Omental fat pad (tissue), 4 donors: ENCODE results near the gene GPRIN3. TPM values are rescaled to one million over a fixed set of nuclear protein-coding genes. Genes with fewer than 3 reads are reported as not detected.

Experiments
- ATAC-seq: fragments of 150-250 bp; one replicate; pipeline ENCODE4 v1.9.1; 2016; ENCODE audit warnings: mild to moderate bottlenecking, moderate library complexity; ENCODE audit not compliant: low FRiP score
- DNase-seq: peaks from one replicate; pipeline ENCODE4 v3.0.0-alpha.2; 2019; ENCODE audit warnings: low spot score
- CTCF ChIP-seq, 3 donors: fragments of 450-650 bp; IDR thresholded peaks; one replicate each; pipeline ENCODE4 v1.5.1; 2016 to 2017; ENCODE audit warnings: antibody characterized with exemption in 3 of 3, mild to moderate bottlenecking in 3 of 3, moderate library complexity in 2 of 3
- total RNA-seq, 4 donors: library from RNA; depleted of rRNA; stranded (reverse); fragments of >200 nt; gene quantifications; one replicate each; pipeline ENCODE4 v1.1.0, GENCODE V29; 2016

Gene GPRIN3
- total RNA-seq, 4 donors from 2014 or later: 3.3 to 19.3 (median 14.7) TPM

- no peak for ATAC-seq
These were observed 1.7 kb downstream of the GPRIN3 start for GRCh38 chr4:89305712-89306437.

GRCh38 chr4:89305028-89305427, 2.6 kb downstream of the GPRIN3 start:
- no peak for DNase-seq
- TF ChIP-seq CTCF (IDR thresholded peaks at IDR 0.05): no peak
- no peak for ATAC-seq

More at GRCh38 chr4:89305712-89306437, 1.7 kb downstream of the GPRIN3 start:
- no peak for TF ChIP-seq CTCF (IDR thresholded peaks at IDR 0.05)
- DNase-seq: no peak

- ATAC-seq (no peak), DNase-seq (no peak)
- TF ChIP-seq CTCF (IDR thresholded peaks at IDR 0.05): no peak
These were observed 3.7 kb downstream of the GPRIN3 start for GRCh38 chr4:89303814-89304388.

GRCh38 chr4:89303177-89303576, 4.4 kb downstream of the GPRIN3 start:
- TF ChIP-seq CTCF (IDR thresholded peaks at IDR 0.05): no peak
- no peak for ATAC-seq
- no peak for DNase-seq

GRCh38 chr4:89301902-89302301, 5.7 kb downstream of the GPRIN3 start:
- ATAC-seq: no peak
- no peak for TF ChIP-seq CTCF (IDR thresholded peaks at IDR 0.05)
- no peak for DNase-seq

GRCh38 chr4:89301003-89301402, 6.6 kb downstream of the GPRIN3 start:
- no peak for ATAC-seq
- TF ChIP-seq CTCF (IDR thresholded peaks at IDR 0.05): no peak
- no peak for DNase-seq

- TF ChIP-seq CTCF (IDR thresholded peaks at IDR 0.05): no peak
- DNase-seq (no peak), ATAC-seq (no peak)
These were observed 7.1 kb downstream of the GPRIN3 start for GRCh38 chr4:89300499-89300898.
